HepG2 (cell line): ENCODE measurements around the gene ZNF273. TPM values are rescaled to one million over a fixed set of nuclear protein-coding genes. Genes with fewer than 3 reads are reported as not detected.

ENCODE experiments used
- ATAC-seq: fragments of 200-7000 bp; cut with Tn5 transposase; 3 replicates; pipeline ENCODE4 v1.9.1; 2020; ENCODE audit warnings: mild to moderate bottlenecking, moderate library complexity
- BruUV-seq: library from RNA; stranded (reverse); fragments of 400-500 nt; replicated peaks from 2 replicates; lab custom pipeline; 2021; lab: Mats Ljungman, UMichigan
- CTCF ChIA-PET: fragments of 300-600 bp; formaldehyde crosslinking; extraction: SDS; loops from one replicate; lab custom pipeline; 2021; ENCODE audit warnings: low total read pairs, inconsistent platforms, low intra/inter-chr PET ratio; lab: Yijun Ruan, JAX
- POLR2A ChIA-PET: fragments of 350-600 bp; sonication (Branson Sonifier 250); formaldehyde crosslinking; loops from one replicate; lab custom pipeline; 2020; ENCODE audit warnings: antibody characterized with exemption, inconsistent platforms; lab: Yijun Ruan, JAX
- DNase-seq: peaks from one replicate; pipeline ENCODE4 v3.0.0-alpha.2; 2015; ENCODE audit warnings: low spot score
- FAIRE-seq: peaks from 3 replicates; lab custom pipeline; 2011; peaks lifted over from hg19 to GRCh38; lab: Jason Lieb, UNC
- H2AFZ ChIP-seq: one replicate; pipeline ENCODE4 v1.6.1; 2011; ENCODE audit warnings: low read length, inconsistent platforms
- H3K27ac ChIP-seq: fragments of 300-600 bp; 3 replicates; pipeline ENCODE4 v1.8.0; 2011; ENCODE audit warnings: mixed run types, mild to moderate bottlenecking, mixed read lengths, low read length, inconsistent platforms; ENCODE audit not compliant: insufficient read depth; ENCODE audit errors: extremely low read length
- H3K27me3 ChIP-seq, 2 experiments: fragments of 200-600 bp in 1 of 2; 2 replicates in 1 of 2; 3 replicates in 1 of 2; pipeline versions ENCODE4 v1.6.0 to v1.8.0; 2011; ENCODE audit warnings: low read length in 2 of 2, mild to moderate bottlenecking in 2 of 2, moderate library complexity in 2 of 2, inconsistent platforms in 1 of 2; ENCODE audit not compliant: insufficient read depth in 2 of 2, control insufficient read depth in 1 of 2
- H3K36me3 ChIP-seq, 2 experiments: fragments of 200-600 bp in 1 of 2; replicated peaks in 1 of 2; 2 replicates in 1 of 2; 3 replicates in 1 of 2; pipeline versions ENCODE4 v1.5.1 to v1.8.0; 2011; ENCODE audit warnings: low read length in 2 of 2, inconsistent platforms in 1 of 2; ENCODE audit not compliant: insufficient read depth in 2 of 2, control insufficient read depth in 1 of 2
- H3K4me1 ChIP-seq: 2 replicates; pipeline ENCODE4 v1.5.1; 2012; ENCODE audit warnings: low read length, inconsistent platforms; ENCODE audit not compliant: insufficient read depth
- H3K4me2 ChIP-seq: 2 replicates; pipeline ENCODE4 v1.6.0; 2011; ENCODE audit warnings: low read depth, low read length, inconsistent platforms
- H3K4me3 ChIP-seq, 3 experiments: fragments of 200-600 bp in 1 of 3; sonication (generic), shearing (Covaris generic) in 1 of 3; replicated peaks in 1 of 3; 2 replicates each; pipeline ENCODE4 v1.5.1; 2011 to 2016; ENCODE audit warnings: low read length in 3 of 3, inconsistent platforms in 2 of 3, low read depth in 2 of 3, mild to moderate bottlenecking in 2 of 3, control low read depth in 1 of 3, mixed read lengths in 1 of 3; ENCODE audit not compliant: insufficient read depth in 1 of 3
- H3K79me2 ChIP-seq: one replicate; pipeline ENCODE4 v1.6.1; 2011; ENCODE audit warnings: low read length, inconsistent platforms; ENCODE audit not compliant: insufficient read depth
- H3K9ac ChIP-seq: 2 replicates; pipeline ENCODE4 v1.6.0; 2011; ENCODE audit warnings: mild to moderate bottlenecking, low read depth, low read length, inconsistent platforms; ENCODE audit not compliant: insufficient read depth
- H3K9me3 ChIP-seq: 2 replicates; pipeline ENCODE4 v1.5.1; 2012; ENCODE audit warnings: mild to moderate bottlenecking, low read length
- H4K20me1 ChIP-seq: 2 replicates; pipeline ENCODE4 v1.6.0; 2011; ENCODE audit warnings: inconsistent platforms, mild to moderate bottlenecking, low read length, moderate library complexity; ENCODE audit not compliant: insufficient read depth
- CEBPB ChIP-seq: IDR thresholded peaks from 2 replicates; pipeline ENCODE4 v1.6.1; 2011; ENCODE audit warnings: low read depth, low read length, improper control_type of control experiment, borderline replicate concordance
- CEBPG ChIP-seq: IDR thresholded peaks from 2 replicates; pipeline ENCODE4 v1.6.1; 2016
- CREB1 ChIP-seq, 2 experiments: fragments of 450-650 bp in 1 of 2; IDR thresholded peaks; 2 replicates each; pipeline ENCODE4 v1.6.1; 2016 to 2017; ENCODE audit warnings: control low read depth in 1 of 2, mild to moderate bottlenecking in 1 of 2, missing compliant biosample characterization in 1 of 2, missing genetic modification characterization in 1 of 2
- FOXP4 ChIP-seq: sonication (generic); formaldehyde crosslinking; IDR thresholded peaks from 2 replicates; pipeline ENCODE4 v1.4.0; 2020; ENCODE audit warnings: missing genetic modification reagents
- KAT2B ChIP-seq: fragments of 150-350 bp; IDR thresholded peaks from 2 replicates; pipeline ENCODE4 v1.6.1; 2014; ENCODE audit warnings: low read depth, low read length, borderline replicate concordance
- NFE2L2 ChIP-seq: fragments of 150-350 bp; IDR thresholded peaks from 2 replicates; pipeline ENCODE4 v1.6.1; 2014; ENCODE audit warnings: low read length
- ZFP82 ChIP-seq: sonication (generic); formaldehyde crosslinking; IDR thresholded peaks from 2 replicates; pipeline ENCODE4 v1.5.1; 2020; ENCODE audit warnings: mild to moderate bottlenecking, missing genetic modification reagents, borderline replicate concordance
- WGBS: methylation state at CpG from one replicate; pipeline ENCODE4 v1.1.6; 2017; ENCODE audit warnings: low lambda C conversion rate; 5-methylcytosine and 5-hydroxymethylcytosine counted together
- in situ Hi-C: cut with HindIII; loops from 2 replicates; pipeline ENCODE4 v1.10.0; 2017; ENCODE audit warnings: low pct_unique_long_range_greater_than_20kb; ENCODE audit not compliant: extremely low pct_ligation_motif_present
- intact Hi-C: fragments of 100-400 bp; cut with micrococcal nuclease; formaldehyde crosslinking; loops from one replicate; pipeline ENCODE4 v1.10.0; 2022; ENCODE audit not compliant: unreplicated experiment
- polyA plus RNA-seq, 8 experiments: library from polyadenylated mRNA; depleted of rRNA in 3 of 8; stranded (reverse) in 7 of 8; unstranded in 1 of 8; fragments of >200 nt; fragmentation: Illumina TruSeq in 4 of 8; extraction: Trizol in 4 of 8; gene quantifications; 2 replicates each; pipeline versions ENCODE4 v1.2.1 to v1.2.3, GENCODE V29; 2011 to 2016; ENCODE audit warnings: low read depth in 4 of 8, missing spikeins in 1 of 8, mixed read lengths in 1 of 8; ENCODE audit not compliant: insufficient read depth in 1 of 8
- total RNA-seq, 5 experiments: library from RNA; depleted of rRNA; stranded (reverse); fragments of >200 nt; fragmentation: Illumina TruSeq; extraction: Trizol; gene quantifications; 2 replicates each; pipeline ENCODE4 v1.2.3, GENCODE V29; 2016; ENCODE audit warnings: low read depth in 1 of 5
- TF ChIP-seq, protein P1 (sequence below): sonication (generic); formaldehyde crosslinking; IDR thresholded peaks from 2 replicates; pipeline ENCODE4 v1.5.0; 2020; ENCODE audit warnings: missing genetic modification reagents

ZNF273 gene
- total and polyA plus RNA-seq, 2 of the 13 experiments (the other 11 are each of a cell fraction or from before 2014, with no cell fraction given): 1.7 to 5.8 TPM

DNA sequence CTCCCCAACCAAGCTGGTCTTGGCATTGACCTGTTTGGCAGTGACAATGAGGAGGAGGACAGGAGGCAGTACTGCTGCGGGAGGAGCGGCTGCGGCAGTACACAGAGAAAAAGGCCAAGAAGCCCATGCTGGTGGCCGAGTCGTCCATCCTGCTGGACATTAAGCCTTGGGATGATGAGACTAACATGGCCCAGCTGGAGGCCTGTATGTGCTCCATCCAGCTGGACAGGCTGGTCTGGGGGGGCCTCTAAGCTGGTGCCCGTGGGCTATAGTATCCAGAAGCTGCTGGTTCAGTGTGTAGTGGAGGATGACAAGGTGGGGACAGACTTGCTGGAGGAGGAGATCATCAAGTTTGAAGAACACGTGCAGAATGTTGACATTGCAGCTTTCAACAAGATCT, 39.1 kb upstream of the ZNF273 start (continued):
- TF ChIP-seq FOXP4 (CRISPR knock-in tag) (no peak), CEBPG (no peak)

- Histone ChIP-seq H3K79me2 (no peaks in the 10 kb centered on the region), H3K27me3 (peaks cover 1 to 57% of the 10 kb centered on the region in 2 experiments; a peak in 4 of 5 replicates), H3K9ac (no peak overlapping the region), H3K9me3 (peaks cover 8% of the 10 kb centered on the region; the same call in 1 of the 2 replicates), H3K4me2 (no peak overlapping the region), H2AFZ (no peak overlapping the region), H3K4me1 (no peaks in the 10 kb centered on the region), H4K20me1 (no peaks in the 10 kb centered on the region), H3K4me3 (no peak overlapping the region), H3K36me3 (no peaks in the 10 kb centered on the region), H3K27ac (no peak overlapping the region)
- ATAC-seq: peak; percentile 33; the same call in 2 of the 3 replicates
- no peak for DNase-seq
- ChIA-PET CTCF (no interaction called here), POLR2A (no interaction called here)
- intact Hi-C loops: no loop called here
- BruUV-seq: no TSS peak
- TF ChIP-seq NFE2L2 (no peak), ZFP82 (CRISPR knock-in tag) (no peak), CREB1 (IDR thresholded peaks at IDR 0.05) (no peak), CREB1 (CRISPR knock-in tag; IDR thresholded peaks at IDR 0.05) (no peak), KAT2B (no peak), CEBPB (0 out of 2 replicates have a peak, but pooled peaks have one; percentile 2)
- TF ChIP-seq, protein P1, sequence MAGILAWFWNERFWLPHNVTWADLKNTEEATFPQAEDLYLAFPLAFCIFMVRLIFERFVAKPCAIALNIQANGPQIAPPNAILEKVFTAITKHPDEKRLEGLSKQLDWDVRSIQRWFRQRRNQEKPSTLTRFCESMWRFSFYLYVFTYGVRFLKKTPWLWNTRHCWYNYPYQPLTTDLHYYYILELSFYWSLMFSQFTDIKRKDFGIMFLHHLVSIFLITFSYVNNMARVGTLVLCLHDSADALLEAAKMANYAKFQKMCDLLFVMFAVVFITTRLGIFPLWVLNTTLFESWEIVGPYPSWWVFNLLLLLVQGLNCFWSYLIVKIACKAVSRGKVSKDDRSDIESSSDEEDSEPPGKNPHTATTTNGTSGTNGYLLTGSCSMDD (CRISPR knock-in tag): no peak
- in situ Hi-C loops: no loop called here
- WGBS: 42% methylated on average over 15 of the region's 18 CpGs
- FAIRE-seq: no peak
Observed at GRCh38 chr7:64867863-64868440, 35.1 kb upstream of the ZNF273 start.
